ENCODE measurements around the gene ELP4.
A peak's percentile ranks its signal among the peaks of the same experiment; 100 is the strongest.

The ELP4 gene

GRCh38 chr11:31824879-31825837 lies 315.6 kb downstream of the ELP4 start:
- H3K4me1 ChIP-seq (ENCODE audit: control extremely low read depth in 1 of 4, control insufficient read depth in 4 of 4, insufficient read depth in 4 of 4, low read length in 3 of 4) = peaks cover 0 to 4% (median 0%) of the 10 kb centered on the region in 4 experiments
- DNase-seq = peak in 2 of 3 donors; percentile 10 to 19
- POLR2A ChIA-PET = no interaction called here
- H3K27ac ChIP-seq (ENCODE audit: insufficient read depth in 1 of 2, low read depth in 1 of 2, low read length in 2 of 2, poor library complexity in 1 of 2, severe bottlenecking in 2 of 2) = no peak overlapping the region
- H3K36me3 ChIP-seq (ENCODE audit: control insufficient read depth in 4 of 4, insufficient read depth in 4 of 4, low read length in 3 of 4) = no peaks in the 10 kb centered on the region
- 12% methylated on average over 40 of the region's 52 CpGs for WGBS (ENCODE audit: insufficient coverage)
- no peak overlapping the region for H3K4me3 ChIP-seq (ENCODE audit: control insufficient read depth in 1 of 7, extremely low read depth in 1 of 7, insufficient read depth in 4 of 7, low read depth in 2 of 7, low read length in 6 of 7)
- peaks cover 0 to 8% (median 0%) of the 10 kb centered on the region in 5 experiments for H3K9me3 ChIP-seq (ENCODE audit: control extremely low read depth in 1 of 5, control insufficient read depth in 4 of 5, insufficient read depth in 2 of 5, low read depth in 1 of 5, low read length in 4 of 5)
- CTCF ChIA-PET = no interaction called here
- peaks cover 21 to 99% (median 76%) of the 10 kb centered on the region in 5 experiments for H3K27me3 ChIP-seq (replicated peaks in 2 of 5; ENCODE audit: control insufficient read depth in 4 of 5, insufficient read depth in 5 of 5, low read length in 4 of 5)

DNA sequence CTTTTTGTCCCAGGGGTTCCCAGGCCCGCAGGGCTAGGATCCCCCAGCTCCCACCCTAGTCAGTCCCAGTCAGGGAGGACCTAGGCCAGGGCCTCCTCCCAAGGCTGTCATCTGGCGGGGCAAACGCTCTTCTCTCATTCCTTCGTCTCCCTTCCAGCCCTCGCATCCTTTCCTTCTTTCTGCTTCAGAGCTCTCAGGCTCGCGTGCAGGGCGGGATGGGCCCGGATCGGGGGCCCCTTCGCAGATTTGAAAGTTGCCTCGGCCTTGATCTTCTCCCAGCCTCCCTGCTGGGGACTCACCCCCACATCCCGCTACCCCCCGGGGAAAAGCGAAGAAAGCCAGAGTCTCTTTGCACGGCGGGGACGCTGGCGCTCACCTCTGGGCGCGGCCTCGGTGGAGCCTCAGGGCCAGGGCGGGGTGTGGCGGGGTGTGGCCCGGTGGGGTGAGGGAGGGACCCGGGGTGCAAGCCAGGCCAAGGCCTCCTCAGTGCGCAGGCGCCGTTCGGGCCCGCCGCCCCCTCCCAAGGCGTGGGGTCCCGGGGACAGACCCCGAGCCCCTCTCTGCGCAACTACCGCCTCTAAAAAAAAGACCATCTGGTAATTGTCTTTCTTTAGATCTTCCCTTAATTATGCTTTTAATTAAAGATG lies 316.4 kb downstream of the ELP4 start:
- POLR2A ChIA-PET = no interaction called here
- peaks cover 0 to 6% (median 0%) of the 10 kb centered on the region in 5 experiments for H3K9me3 ChIP-seq (ENCODE audit: control extremely low read depth in 1 of 5, control insufficient read depth in 4 of 5, insufficient read depth in 2 of 5, low read depth in 1 of 5, low read length in 4 of 5)
- no peak overlapping the region for H3K4me3 ChIP-seq (ENCODE audit: control insufficient read depth in 1 of 7, extremely low read depth in 1 of 7, insufficient read depth in 4 of 7, low read depth in 2 of 7, low read length in 6 of 7)
- H3K27me3 ChIP-seq (replicated peaks in 2 of 5; ENCODE audit: control insufficient read depth in 4 of 5, insufficient read depth in 5 of 5, low read length in 4 of 5) = peaks cover 21 to 99% (median 73%) of the 10 kb centered on the region in 5 experiments
- no peaks in the 10 kb centered on the region for H3K36me3 ChIP-seq (ENCODE audit: control insufficient read depth in 4 of 4, insufficient read depth in 4 of 4, low read length in 3 of 4)
- H3K4me1 ChIP-seq (ENCODE audit: control extremely low read depth in 1 of 4, control insufficient read depth in 4 of 4, insufficient read depth in 4 of 4, low read length in 3 of 4) = peaks cover 0 to 3% (median 0%) of the 10 kb centered on the region in 4 experiments
- CTCF ChIA-PET = no interaction called here
- DNase-seq = peak in 1 of 3 donors; percentile 5
- H3K27ac ChIP-seq (ENCODE audit: insufficient read depth in 1 of 2, low read depth in 1 of 2, low read length in 2 of 2, poor library complexity in 1 of 2, severe bottlenecking in 2 of 2) = no peak overlapping the region
- 8% methylated on average over 16 of the region's 37 CpGs for WGBS (ENCODE audit: insufficient coverage)

DNA sequence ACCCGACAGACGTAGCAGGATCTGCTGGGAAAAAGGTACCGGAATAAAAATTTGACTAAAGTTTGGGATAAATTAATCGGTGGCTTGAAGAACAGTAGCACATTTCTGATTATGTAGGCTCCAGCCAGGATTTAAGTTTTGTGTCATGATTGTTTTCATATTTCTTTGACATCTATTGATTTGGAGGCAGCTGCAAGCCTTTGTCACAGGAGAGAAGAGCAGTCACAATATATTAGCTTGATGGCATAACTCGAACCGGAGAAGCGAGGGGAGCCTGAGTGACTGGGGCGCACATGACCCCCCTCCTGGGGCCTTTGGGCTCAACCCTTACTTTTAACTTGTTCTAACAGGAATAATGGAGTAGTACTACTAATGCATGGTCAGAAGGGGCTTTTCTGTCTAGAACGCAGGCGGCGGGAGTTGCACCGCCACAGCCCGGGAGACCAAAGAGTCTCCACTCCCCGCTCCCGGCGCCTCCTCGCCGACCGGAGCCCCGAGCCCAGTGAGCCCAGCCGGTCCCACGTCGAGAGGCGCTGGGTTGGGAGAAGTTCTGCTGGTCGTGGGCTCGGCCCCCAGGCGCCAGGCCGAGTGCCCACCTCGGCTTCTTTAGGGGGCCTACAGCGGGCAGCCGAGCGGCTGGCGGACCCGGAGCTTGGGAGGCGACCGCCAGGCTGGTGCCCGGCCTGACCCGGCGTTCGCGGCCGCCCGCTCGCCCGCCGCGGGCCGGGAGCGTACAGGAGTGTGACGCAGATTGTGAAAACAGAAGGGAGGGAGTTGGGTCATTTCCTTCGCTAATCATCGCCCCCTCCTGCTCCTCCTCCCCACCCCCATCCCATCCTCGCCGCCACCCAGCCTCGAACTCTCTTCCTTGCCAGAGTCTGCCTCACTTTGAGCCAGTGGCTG lies 317.2 kb downstream of the ELP4 start:
- POLR2A ChIA-PET = no interaction called here
- CTCF ChIA-PET = no interaction called here
- WGBS (ENCODE audit: insufficient coverage) = 4% methylated on average over 45 of the region's 55 CpGs
- peaks cover 13 to 99% (median 65%) of the 10 kb centered on the region in 5 experiments for H3K27me3 ChIP-seq (replicated peaks in 2 of 5; ENCODE audit: control insufficient read depth in 4 of 5, insufficient read depth in 5 of 5, low read length in 4 of 5)
- H3K27ac ChIP-seq (ENCODE audit: insufficient read depth in 1 of 2, low read depth in 1 of 2, low read length in 2 of 2, poor library complexity in 1 of 2, severe bottlenecking in 2 of 2) = no peak overlapping the region
- H3K4me1 ChIP-seq (ENCODE audit: control extremely low read depth in 1 of 4, control insufficient read depth in 4 of 4, insufficient read depth in 4 of 4, low read length in 3 of 4) = peaks cover 0 to 3% (median 0%) of the 10 kb centered on the region in 4 experiments
- H3K9me3 ChIP-seq (ENCODE audit: control extremely low read depth in 1 of 5, control insufficient read depth in 4 of 5, insufficient read depth in 2 of 5, low read depth in 1 of 5, low read length in 4 of 5) = peaks cover 0 to 4% (median 0%) of the 10 kb centered on the region in 5 experiments
- H3K4me3 ChIP-seq (ENCODE audit: control insufficient read depth in 1 of 7, extremely low read depth in 1 of 7, insufficient read depth in 4 of 7, low read depth in 2 of 7, low read length in 6 of 7) = no peak overlapping the region
- peak in 1 of 3 donors; percentile 17 for DNase-seq
- no peaks in the 10 kb centered on the region for H3K36me3 ChIP-seq (ENCODE audit: control insufficient read depth in 4 of 4, insufficient read depth in 4 of 4, low read length in 3 of 4)

DNA sequence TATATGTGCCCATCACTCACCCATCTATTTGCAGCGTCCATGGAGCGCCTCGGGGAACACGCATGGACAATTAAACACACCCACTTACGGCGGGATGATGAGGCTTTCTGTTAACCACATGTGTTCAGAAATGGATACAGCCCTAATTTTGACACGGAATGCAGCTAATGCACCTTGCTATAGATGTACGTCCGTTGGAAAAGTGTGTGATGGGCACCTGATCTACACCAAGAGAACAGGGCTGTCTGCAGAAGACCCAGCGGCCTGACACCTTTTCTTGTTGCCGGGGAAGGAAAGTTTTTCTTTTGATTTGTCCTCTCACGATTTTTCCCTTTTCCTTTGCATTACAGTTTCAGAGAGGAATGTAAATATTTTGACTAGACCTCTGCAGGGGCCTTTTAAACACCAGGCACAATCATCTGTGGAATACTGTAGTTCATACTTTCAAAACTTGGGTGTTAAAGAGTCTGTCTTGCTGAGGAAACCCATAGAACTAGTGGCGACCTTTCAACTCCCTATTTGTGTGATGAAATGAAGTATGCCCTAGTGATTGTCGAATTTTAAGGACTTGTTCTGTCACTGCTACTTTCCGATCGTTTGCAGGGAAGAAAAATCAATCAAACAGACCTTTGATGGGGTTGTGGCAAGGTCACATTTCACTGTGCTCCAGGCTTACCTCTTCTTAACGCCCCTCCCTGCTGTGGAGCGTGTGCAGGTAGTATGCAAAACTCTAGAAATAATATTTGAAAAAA lies 318.1 kb downstream of the ELP4 start:
- peaks cover 0 to 3% (median 0%) of the 10 kb centered on the region in 5 experiments for H3K9me3 ChIP-seq (ENCODE audit: control extremely low read depth in 1 of 5, control insufficient read depth in 4 of 5, insufficient read depth in 2 of 5, low read depth in 1 of 5, low read length in 4 of 5)

GRCh38 chr11:31828217-31828616 lies 318.6 kb downstream of the ELP4 start:
- no peak overlapping the region for H3K4me3 ChIP-seq (ENCODE audit: control insufficient read depth in 1 of 7, extremely low read depth in 1 of 7, insufficient read depth in 4 of 7, low read depth in 2 of 7, low read length in 6 of 7)
- DNase-seq = no peak
- no peak overlapping the region for H3K27ac ChIP-seq (ENCODE audit: insufficient read depth in 1 of 2, low read depth in 1 of 2, low read length in 2 of 2, poor library complexity in 1 of 2, severe bottlenecking in 2 of 2)
- peaks cover 0 to 3% (median 0%) of the 10 kb centered on the region in 5 experiments for H3K9me3 ChIP-seq (ENCODE audit: control extremely low read depth in 1 of 5, control insufficient read depth in 4 of 5, insufficient read depth in 2 of 5, low read depth in 1 of 5, low read length in 4 of 5)
- WGBS (ENCODE audit: insufficient coverage) = no CpG with 5 or more reads among the region's 7 CpGs
- H3K4me1 ChIP-seq (ENCODE audit: control extremely low read depth in 1 of 4, control insufficient read depth in 4 of 4, insufficient read depth in 4 of 4, low read length in 3 of 4) = peaks cover 0 to 3% (median 0%) of the 10 kb centered on the region in 4 experiments
- peaks cover 12 to 99% (median 60%) of the 10 kb centered on the region in 5 experiments for H3K27me3 ChIP-seq (replicated peaks in 2 of 5; ENCODE audit: control insufficient read depth in 4 of 5, insufficient read depth in 5 of 5, low read length in 4 of 5)
- POLR2A ChIA-PET = no interaction called here
- CTCF ChIA-PET = no interaction called here
- H3K36me3 ChIP-seq (ENCODE audit: control insufficient read depth in 4 of 4, insufficient read depth in 4 of 4, low read length in 3 of 4) = no peaks in the 10 kb centered on the region

More for the DNA sequence above, 318.1 kb downstream of the ELP4 start:
- CTCF ChIA-PET = no interaction called here
- H3K27me3 ChIP-seq (replicated peaks in 2 of 5; ENCODE audit: control insufficient read depth in 4 of 5, insufficient read depth in 5 of 5, low read length in 4 of 5) = peaks cover 12 to 99% (median 63%) of the 10 kb centered on the region in 5 experiments
- no peaks in the 10 kb centered on the region for H3K36me3 ChIP-seq (ENCODE audit: control insufficient read depth in 4 of 4, insufficient read depth in 4 of 4, low read length in 3 of 4)
- peaks cover 0 to 3% (median 0%) of the 10 kb centered on the region in 4 experiments for H3K4me1 ChIP-seq (ENCODE audit: control extremely low read depth in 1 of 4, control insufficient read depth in 4 of 4, insufficient read depth in 4 of 4, low read length in 3 of 4)
- POLR2A ChIA-PET = no interaction called here
- WGBS (ENCODE audit: insufficient coverage) = 4% methylated on average over 13 of the region's 18 CpGs
- peak in 2 of 3 donors; percentile 17 to 26 for DNase-seq
- no peak overlapping the region for H3K4me3 ChIP-seq (ENCODE audit: control insufficient read depth in 1 of 7, extremely low read depth in 1 of 7, insufficient read depth in 4 of 7, low read depth in 2 of 7, low read length in 6 of 7)
- no peak overlapping the region for H3K27ac ChIP-seq (ENCODE audit: insufficient read depth in 1 of 2, low read depth in 1 of 2, low read length in 2 of 2, poor library complexity in 1 of 2, severe bottlenecking in 2 of 2)

GRCh38 chr11:31830406-31830805 lies 320.8 kb downstream of the ELP4 start:
- 60% methylated on average over 1 of the region's 4 CpGs for WGBS (ENCODE audit: insufficient coverage)
- Histone ChIP-seq H3K27me3 (replicated peaks in 2 of 5; ENCODE audit: control insufficient read depth in 4 of 5, insufficient read depth in 5 of 5, low read length in 4 of 5) (peaks cover 16 to 98% (median 52%) of the 10 kb centered on the region in 5 experiments), H3K36me3 (ENCODE audit: control insufficient read depth in 4 of 4, insufficient read depth in 4 of 4, low read length in 3 of 4) (no peaks in the 10 kb centered on the region), H3K4me3 (ENCODE audit: control insufficient read depth in 1 of 7, extremely low read depth in 1 of 7, insufficient read depth in 4 of 7, low read depth in 2 of 7, low read length in 6 of 7) (no peak overlapping the region), H3K4me1 (ENCODE audit: control extremely low read depth in 1 of 4, control insufficient read depth in 4 of 4, insufficient read depth in 4 of 4, low read length in 3 of 4) (peaks cover 0 to 3% (median 0%) of the 10 kb centered on the region in 4 experiments), H3K9me3 (ENCODE audit: control extremely low read depth in 1 of 5, control insufficient read depth in 4 of 5, insufficient read depth in 2 of 5, low read depth in 1 of 5, low read length in 4 of 5) (peaks cover 0 to 5% (median 3%) of the 10 kb centered on the region in 5 experiments), H3K27ac (ENCODE audit: insufficient read depth in 1 of 2, low read depth in 1 of 2, low read length in 2 of 2, poor library complexity in 1 of 2, severe bottlenecking in 2 of 2) (no peak overlapping the region)
- CTCF ChIA-PET = interaction anchor here (1.3 to 1.6 kb wide), 2 partner anchors 29 to 466 kb away, joined by 3 read pairs; no protein-coding TSS in a partner anchor
- no peak for DNase-seq
- POLR2A ChIA-PET = no interaction called here
